GM18498 (cell line): ENCODE measurements around the gene CEP72.
"Not testable (repeated sequence)": the region's sequence is repeated elsewhere in the genome, so short reads cannot be mapped to it uniquely, and the experiment has no call there.

Experiments
- ATAC-seq: cut with Tn5 transposase; IDR thresholded peaks from one replicate; pipeline ENCODE4 v1.9.1; 2021; ENCODE audit warnings: mild to moderate bottlenecking, moderate library complexity; ENCODE audit not compliant: unreplicated experiment

The CEP72 gene

DNA sequence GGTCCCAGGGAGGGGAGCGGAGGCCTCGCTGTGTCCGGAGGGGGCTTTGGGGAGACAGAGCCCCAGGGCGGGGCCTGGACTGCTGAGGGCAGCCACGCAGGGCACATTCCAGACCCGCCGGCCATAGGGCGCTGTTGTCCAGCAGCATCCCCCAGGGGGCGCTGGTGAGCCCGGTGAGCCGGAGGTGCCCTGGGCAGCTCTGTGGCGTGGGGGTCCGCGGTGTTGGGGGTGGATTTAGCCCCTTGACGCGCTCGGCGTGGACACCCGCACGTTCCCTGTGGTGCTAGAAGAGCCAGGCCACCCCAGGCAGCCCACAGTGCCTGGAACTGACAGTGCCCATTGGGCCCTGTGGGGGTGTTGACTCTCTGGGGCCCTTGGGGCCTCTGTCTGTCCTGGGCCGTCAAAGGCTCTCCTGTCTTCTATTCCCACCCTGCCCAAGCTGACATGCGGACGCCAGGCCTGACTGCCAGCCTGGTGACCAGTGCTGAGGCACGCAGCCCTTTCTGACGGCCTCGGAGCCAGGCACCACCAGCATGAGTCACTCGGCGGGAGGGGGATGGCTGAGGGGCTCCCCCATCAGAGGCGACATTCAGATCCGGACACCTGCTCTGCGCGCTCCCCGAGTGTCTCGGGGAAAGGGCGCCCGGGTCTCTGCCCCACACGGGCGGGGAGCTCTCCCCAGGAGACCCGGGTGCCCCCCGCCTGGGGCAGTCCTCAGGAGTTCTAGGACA, 57.1 kb downstream of the CEP72 start:
- no peak for ATAC-seq

DNA sequence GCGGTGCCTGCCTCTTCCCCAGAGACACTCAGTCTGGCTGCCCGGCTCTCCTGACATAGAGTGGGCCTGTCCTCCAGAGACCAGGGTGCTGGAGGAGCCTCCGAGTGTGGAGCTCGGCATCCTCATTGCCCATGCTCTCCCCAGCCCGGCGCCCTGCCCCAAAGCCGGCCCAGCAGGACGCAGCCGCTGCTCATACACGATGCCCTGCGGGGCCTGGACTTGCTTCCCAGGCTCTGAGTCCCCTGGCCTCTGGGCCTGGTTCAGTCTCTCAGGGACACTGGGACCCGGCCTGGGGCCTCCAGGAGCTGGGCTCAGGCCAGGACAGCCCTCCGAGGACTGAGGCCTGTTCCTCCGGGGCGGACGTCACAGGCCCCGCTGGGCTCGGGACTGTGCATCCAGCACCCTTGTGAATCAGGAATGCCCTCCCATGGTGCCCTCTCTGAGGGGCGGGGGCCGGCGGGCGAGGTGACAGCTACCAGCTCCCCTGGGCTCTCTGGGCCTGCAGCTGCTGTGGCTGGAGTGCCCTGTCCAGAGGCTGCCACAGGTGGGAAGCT, 57.8 kb downstream of the CEP72 start:
- no peak for ATAC-seq

DNA sequence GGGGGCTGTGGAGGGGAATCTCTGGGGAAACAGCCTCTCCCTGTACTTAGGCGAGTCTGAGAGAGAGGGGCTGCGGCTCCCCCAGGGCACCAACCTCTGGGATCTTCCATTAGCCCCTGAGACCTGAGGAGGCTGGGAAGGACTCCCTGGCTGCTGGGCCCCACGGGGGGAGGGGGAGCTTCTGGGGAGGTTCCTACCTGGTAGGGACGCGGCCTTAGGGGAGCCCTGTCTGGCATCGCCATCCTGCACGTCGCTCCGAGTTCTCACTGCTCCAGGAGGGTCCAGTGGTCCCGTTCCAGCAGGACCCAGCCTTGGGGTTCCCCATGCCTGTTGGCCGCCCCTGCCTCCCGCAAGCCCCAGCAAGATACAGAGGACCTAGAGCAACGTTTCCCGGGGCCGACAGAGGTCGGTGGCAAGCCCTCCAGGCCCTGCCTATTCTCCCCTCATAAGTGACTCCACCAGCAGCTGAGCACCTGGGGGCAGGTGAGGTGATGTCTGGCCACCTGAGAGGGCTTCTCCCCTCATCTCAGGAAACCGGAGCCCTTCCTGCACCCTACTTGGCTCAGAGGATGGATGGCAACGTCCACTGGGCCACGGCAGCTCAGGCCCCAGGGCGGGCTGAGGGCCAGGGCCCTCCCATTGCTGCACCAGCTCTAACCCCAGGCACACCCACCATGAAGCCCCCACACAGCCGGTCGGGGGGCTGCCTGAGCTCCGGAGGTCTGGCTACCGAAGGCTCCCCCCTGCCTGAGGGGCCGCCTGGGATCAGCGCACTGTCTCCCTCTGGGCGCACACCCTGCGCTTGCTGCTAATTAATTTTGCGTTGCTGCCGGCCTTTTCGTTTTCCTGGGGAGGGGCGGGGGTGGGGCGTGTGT, 58.5 kb downstream of the CEP72 start:
- ATAC-seq, result no peak

DNA sequence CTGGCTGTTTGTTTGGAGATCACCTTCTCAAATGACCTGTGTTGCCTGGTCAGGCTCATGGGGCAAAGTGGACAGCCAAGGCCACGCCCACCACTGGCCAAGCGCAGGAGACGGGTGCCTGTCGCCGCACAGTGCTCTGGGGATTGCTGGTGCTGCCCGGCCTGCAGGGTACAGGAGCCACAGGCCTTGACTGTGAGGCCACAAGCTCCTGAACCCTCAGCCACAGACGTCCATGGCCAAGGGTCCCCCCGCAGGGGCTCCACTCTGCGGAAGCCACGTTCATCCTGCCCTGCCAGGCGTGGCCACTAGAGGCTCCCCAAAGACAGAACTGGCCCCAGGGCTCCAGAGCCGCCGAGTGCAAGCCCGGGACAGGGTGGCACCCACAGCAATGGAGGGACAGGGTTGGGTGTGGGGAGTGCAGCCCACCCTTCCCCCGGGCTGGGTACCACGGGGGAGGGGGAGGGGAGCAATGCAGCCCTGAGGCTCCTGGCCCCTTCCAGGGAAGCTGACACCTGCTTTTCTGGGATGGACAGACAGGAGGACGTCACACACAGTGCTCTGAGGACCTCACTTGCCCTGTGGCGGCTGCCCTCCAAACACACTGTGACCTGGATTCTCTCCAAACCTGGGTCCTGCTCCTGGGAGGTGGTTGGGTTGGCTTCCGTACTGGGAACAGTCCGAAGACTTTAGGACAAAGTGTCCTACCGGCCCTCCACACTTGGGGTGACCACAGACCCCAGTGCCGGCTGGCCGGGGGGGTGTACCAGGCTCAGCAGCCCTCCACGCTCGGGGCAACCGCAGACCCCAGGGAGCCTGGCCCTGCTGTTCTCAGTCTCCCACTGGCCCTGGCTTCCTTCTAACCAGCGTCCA, 59.6 kb downstream of the CEP72 start:
- ATAC-seq, result peak; percentile 80

DNA sequence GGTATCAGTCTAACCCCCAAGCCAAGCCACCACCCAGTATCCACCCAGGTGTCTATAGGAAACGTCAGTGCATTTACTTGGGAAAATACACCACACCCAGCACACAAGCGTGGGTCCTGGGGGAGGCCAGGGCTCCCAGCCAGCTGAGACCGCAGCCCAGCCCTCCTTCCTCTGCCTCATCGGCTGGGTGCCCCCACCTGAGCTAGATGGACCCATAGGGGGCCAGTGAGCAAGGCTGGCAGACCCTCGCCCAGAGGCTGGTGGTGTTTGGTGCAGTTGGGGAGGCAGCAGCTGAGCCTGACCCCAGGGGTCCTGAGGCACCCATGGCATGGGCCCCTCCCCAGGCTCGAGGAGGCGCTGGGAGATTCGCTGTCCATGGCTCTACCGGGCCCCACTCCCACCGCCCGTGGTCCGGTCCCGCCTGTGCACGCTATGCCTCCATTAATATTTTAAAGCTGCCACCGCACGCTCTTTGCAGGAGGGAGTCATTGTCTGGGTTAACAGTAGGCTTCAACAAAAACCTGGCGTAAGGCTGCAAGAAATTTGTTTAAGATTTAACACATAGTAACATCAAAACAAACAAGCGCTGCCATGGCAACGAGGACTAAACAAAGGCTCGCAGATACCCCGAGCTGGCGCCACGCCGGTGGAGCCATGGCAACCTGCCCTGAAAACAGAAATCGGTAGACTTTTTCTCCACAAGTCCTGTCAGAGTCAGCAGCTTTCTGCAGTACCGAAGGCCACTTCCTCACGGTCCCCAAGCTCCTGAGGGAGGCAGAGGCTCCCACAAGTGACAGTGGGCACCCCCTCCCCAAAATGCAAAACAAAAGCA, 60.4 kb downstream of the CEP72 start:
- no peak for ATAC-seq

DNA sequence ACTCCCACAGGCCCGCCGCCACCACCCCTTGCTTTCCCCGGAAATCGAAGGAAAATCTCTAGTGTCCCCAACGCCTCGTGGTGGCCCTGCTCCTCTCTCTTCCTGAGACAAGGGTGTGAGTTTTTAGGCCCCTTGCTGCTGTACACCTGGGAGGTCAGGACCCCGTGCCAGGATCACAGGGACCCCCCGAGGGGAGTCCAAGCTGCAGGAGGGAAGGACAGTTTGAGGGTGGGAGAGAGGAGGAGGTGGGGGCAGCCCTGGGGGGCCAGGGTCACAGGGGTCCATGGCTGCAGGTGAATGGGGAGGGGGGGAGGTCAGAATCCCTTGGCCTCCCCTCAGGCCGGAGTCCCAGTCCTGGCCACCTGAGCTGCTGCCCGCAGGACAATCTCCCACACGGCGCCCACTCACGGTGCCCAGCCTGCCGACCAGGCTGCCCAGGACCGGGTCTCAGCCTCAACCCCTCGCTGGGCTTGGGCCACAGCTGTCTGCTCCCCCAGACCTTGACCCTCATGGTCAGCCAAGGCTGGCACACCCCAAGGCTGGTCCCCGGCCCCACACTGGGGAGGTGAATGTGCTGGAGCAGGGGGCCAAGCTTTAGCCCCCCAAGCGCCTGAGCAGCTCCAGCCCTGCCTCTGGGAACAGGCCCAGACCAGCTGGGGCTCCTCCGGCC, 61.2 kb downstream of the CEP72 start:
- no peak for ATAC-seq

DNA sequence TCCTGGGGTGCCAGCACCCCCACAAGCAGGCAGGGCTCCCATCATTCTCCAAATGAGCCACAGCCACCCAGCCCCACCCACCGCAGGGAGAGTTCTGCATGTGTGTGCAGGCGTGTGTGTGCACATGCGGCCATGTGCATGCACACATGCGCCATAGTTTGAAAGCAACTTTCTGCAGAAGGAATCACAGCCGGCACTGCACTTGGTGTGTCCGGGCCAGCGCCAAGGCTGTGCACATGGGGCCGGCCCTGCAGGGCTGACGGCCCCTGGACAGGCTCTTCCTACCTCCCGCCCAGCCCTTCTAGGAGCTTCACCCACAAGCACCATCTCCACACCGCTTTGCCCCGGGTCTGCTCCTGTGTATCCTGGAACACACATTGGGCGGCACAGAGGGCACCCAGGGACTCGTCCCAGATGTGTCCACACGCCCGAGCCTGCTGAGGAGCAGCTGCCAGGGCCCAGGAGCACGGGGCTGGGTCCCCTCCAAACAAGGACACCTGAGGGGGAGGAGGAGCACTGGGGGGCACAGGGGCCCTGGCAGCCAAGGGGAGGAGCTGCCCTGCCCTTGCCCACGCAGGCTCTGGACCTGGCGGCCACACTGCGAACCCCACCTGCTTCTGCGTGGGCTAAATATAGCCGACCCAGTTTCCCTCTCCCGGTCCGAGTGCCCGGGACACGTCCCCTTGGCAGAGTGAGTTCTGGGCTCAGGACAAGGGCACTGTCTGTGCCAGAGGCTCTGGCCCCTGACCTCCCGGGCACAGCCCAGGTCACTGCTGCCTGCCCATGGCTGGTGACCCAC, 61.9 kb downstream of the CEP72 start:
- ATAC-seq, result no peak

DNA sequence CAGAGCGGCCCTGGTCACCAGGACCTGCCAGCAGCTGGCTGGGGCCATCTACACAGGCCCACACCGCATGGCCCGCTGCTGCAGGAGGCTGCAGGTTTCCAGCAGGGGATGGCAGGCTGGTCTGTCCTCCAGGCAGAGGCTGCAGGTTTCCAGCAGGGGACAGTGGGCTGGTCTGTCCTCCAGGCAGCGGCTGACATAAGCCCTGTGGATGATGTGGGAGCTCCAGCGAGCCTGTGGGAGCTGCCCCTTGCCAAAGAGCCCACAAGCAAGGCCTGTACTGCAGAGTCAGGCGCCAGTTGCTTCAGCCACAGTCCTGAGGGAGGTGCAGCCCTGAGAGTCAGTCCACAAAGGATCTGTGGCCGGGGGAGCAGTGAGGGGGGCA, 62.5 kb downstream of the CEP72 start:
- no peak for ATAC-seq

DNA sequence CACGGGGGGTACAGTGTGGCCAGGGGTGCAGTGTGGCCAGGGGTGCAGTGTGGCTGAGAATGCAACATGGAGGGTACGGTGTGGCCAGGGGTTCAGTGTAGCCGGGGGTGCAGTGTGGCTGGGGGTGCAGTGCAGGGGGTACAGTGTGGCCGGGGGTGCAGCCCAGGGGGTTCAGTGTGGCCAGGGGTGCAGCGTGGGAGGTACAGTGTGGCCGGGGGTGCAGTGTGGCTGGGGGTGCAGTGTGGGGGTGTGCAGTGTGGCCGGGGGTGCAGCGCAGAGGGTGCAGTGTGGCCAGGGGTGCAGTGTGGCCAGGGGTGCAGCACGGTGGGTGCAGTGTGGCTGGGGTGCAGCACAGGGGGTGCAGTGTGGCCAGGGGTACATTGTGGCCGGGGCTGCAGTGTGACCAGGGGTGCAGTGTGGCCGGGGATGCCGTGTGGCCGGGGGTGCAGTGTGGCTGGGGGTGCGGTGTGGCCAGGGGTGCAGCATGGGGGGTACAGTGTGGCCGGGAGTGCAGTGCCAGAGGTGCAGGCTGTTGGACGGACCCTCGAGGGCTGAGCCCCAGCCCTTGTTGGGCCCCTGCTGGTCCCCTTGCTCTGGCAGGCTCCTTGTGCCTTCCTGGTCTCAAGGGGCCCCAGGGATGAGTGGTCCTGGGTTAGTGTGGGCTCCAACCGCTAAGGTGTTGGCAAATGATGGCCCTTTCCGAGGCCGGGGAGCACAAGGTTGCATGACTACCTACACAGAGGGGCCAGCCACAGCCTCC, 63.2 kb downstream of the CEP72 start:
- ATAC-seq, result no peak

DNA sequence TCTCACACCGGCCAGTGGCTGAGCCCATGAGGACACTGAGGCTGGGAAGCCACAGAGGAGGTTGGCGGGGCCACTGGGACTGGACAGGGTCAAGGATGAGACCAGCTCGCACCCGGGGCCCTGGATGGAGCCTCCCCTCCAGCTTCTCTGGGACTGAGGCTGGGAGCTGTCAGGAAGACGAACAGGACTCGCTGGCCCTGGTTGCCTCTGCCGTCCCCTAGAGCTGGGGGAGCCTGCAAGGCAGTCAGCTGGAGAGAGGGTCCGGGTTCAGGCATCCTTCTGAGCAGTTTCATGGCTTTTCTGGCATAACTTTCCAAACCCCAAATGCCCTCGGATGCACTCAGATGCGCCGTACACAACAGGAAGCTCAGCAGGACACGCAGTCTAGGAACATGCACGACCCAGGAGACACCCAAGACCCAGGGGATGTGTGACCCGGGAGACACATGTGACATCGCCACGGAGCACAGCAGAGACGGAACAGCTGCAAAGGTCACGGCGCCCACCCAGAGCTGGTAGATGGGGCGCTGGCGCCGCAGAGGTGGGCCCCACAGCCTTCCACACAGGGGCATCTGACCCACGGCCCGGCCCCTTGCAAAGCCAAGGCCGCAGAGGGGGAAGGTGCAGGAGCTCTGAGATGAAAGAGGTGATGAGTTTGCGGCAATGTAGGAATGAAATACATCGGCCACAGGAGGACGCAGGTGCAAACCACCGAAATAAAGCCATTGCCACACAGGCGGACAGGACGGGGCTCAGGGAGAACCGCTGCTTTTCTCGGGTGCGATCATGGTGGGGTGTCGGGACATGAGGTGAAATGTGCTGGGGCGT, 63.9 kb downstream of the CEP72 start:
- no peak for ATAC-seq

DNA sequence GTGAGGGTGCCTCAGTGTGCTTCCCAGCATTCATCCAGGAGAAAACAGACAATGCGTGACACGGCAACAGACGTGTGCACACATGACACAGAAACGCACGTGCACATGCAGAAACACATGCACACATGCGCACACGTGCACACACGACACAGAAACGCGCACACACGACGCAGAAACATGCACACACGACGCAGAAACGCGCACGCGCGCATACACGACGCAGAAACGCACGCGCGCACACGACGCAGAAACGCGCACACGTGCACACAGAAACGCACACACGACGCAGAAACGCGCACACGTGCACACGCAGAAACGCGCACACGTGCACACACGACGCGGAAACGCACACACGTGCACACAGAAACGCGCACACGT, 64.5 kb downstream of the CEP72 start:
- no peak for ATAC-seq

DNA sequence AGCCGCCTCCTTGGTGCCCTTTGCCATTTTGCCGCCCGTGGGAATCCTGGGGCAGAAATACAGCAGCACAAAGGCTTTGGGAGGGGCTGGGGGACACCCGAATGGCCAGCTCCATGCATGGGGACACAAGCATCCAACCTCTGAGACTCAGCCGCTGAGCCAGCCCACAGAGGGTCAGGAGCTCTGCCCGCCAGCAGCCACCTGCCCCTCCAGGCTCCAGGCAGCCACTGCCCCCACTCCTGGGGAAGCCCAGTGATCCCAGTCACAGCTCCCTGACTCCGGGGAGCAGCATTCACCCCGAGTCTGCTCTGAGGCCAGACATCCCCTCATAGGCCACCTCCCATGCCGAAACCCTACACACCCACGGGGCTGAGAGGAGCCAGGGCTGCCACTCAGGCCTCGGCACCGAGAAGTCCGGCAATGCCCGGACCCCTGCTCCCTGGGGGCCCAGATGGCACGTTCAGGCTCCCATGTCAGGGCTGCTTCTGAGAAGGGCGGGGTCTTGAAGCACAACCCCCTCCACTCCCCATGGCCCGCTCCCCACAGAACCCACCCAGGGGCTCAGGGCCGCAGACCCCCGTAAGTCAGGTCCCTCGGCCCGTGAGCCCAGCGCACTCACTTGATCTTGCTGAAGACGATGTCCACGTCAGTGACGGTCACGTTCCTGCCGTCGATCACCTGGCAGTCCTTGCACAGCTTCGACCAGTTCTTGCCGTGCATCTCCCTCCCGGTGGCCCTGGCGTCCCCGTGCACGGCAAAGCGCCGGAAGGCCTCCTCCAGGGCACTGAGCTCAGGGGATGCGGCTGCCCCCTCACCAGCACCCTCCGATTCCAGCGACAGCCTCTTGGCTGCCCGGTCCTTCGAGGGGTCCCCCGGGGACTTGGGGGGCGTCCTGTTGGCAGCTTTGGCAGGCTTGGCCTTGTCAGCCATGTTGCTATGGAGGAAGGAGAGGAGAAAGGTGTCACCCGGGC, 65.3 kb downstream of the CEP72 start:
- no peak for ATAC-seq

DNA sequence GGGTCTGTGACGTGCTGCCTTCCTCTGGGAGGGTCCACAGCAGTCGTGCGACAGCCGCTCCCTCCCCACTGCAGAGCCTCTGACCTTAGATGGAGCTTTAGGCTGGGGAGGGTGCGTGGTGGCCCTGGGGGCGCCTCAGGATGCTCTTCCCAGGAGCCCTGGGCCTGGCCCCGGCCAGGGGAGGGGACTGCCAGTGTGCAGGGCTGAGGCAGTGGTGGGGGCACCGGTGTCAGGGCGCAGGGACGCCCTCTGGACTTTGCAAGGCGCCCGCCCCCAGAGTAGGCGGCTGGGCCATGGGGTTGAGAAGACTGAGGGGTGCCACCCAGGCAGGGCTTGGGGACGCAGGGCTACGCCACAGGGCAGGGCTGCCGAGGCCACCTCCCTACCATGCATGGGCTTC, 66.4 kb downstream of the CEP72 start:
- ATAC-seq, result not testable (repeated sequence)

DNA sequence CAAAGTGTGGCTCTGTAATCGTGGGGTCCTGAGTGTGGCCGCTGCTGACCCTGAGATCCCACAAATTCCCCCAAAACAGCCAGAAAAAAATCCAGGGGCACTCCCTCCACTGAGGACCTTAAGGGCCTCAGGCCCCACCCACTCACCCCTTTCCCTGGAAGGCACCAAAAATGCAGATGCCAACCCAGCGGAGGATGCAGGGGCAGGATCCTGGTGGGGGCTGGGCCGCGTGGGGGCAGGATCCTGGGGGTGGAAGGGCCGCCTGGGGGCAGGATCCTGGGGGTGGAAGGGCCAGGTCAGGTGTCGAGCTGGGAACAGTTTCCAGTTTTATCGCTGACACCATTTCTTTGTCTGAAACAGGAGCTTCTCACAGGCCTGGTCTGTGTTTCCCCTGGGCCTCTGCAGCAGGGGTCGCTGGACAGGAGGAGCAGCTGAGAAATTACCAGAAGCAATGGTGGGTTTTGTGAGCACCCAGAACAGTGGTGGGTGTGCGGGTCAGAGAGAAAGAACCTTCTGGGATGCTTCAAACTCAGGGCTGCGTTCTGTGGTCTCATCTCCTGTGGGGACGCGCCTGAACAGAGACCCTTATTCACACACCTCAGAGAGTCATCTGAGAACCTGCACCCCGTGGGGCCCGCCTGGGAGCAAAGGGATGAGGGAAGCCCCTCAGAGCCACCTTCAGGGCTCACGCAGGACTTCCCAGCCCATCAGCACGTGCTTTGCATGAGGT, 67.2 kb downstream of the CEP72 start:
- not testable (repeated sequence) for ATAC-seq

DNA sequence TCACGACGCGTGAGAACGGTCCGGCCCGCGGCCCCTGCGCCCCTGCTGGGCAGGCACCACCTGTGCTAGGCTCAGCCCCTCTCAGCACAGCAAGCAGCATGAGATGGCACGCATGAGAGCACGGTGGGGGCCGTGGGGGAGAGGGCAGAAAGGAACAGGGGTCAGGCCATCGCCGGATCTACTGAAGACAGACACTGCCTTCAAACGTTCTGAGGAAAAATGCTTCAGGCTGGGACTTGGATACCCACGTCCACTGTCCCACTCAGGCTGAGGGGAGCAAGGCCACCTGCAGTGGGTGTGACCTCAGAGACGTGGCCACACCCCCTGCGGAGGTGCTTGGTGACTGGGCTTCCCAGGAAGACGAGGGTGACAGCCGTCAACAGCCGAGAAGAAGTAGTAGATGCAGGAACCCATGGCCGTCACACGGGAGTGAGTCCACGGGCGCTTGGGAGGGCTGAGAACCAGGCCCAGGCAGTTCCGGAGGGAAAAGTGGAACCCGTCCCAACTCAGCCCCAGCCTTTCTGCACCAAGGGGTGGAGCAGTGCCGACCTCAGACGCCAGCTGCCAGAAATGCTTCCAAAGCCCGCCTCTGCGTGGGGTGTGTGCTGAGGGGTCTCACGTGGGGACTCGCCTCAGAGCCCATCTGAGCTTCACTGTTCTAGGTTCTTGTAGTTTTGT, 68.1 kb downstream of the CEP72 start:
- ATAC-seq, result not testable (repeated sequence)
